SK-N-SH (cell line): ENCODE data around the gene EVX1. TPM values are rescaled to one million over a fixed set of nuclear protein-coding genes. Genes with fewer than 3 reads are reported as not detected.

Source experiments
- CTCF ChIA-PET: fragments of 300-600, 350-600 bp; formaldehyde crosslinking; extraction: SDS; loops from one replicate; lab custom pipeline; 2021; lab: Yijun Ruan, JAX
- POLR2A ChIA-PET: fragments of 350-600 bp; sonication (Branson Sonifier 250); formaldehyde crosslinking; extraction: SDS; loops from one replicate; lab custom pipeline; 2020; ENCODE audit warnings: antibody characterized with exemption, inconsistent platforms; lab: Yijun Ruan, JAX
- DNase-seq: peaks from one replicate; pipeline ENCODE4 v3.0.0; 2012
- H2AFZ ChIP-seq: fragments of 200-600 bp; sonication (generic); 2 replicates; pipeline ENCODE4 v1.8.1; 2016; ENCODE audit warnings: antibody characterized with exemption, mild to moderate bottlenecking, low read depth
- H3F3A ChIP-seq: fragments of 200-600 bp; sonication (generic); replicated peaks from 2 replicates; pipeline ENCODE3; 2016; ENCODE audit warnings: antibody characterized with exemption, mild to moderate bottlenecking; ENCODE audit not compliant: insufficient read depth
- H3K27ac ChIP-seq, 2 experiments: fragments of 200-500 bp in 1 of 2; fragments of 200-600 bp in 1 of 2; sonication (Bioruptor generic) in 1 of 2; sonication (generic), shearing (Covaris generic) in 1 of 2; 2 replicates each; pipeline versions ENCODE4 v1.5.1 to v1.6.1; 2014 to 2016; ENCODE audit warnings: low read depth in 2 of 2, inconsistent platforms in 1 of 2, low read length in 1 of 2, mild to moderate bottlenecking in 1 of 2, mixed read lengths in 1 of 2
- H3K27me3 ChIP-seq: fragments of 200-600 bp; sonication (generic), shearing (Covaris generic); 2 replicates; pipeline ENCODE4 v1.6.1; 2016; ENCODE audit warnings: mixed run types; ENCODE audit not compliant: insufficient read depth
- H3K36me3 ChIP-seq, 2 experiments: fragments of 200-500 bp in 1 of 2; fragments of 200-600 bp in 1 of 2; sonication (Bioruptor generic) in 1 of 2; sonication (generic) in 1 of 2; replicated peaks in 1 of 2; 2 replicates each; pipeline versions ENCODE3 to v1.5.1; 2014 to 2016; ENCODE audit warnings: low read length in 1 of 2, mild to moderate bottlenecking in 1 of 2; ENCODE audit not compliant: insufficient read depth in 2 of 2, control insufficient read depth in 1 of 2
- H3K4me1 ChIP-seq, 2 experiments: fragments of 200-500 bp in 1 of 2; fragments of 200-600 bp in 1 of 2; sonication (Bioruptor generic) in 1 of 2; sonication (generic), shearing (Covaris generic) in 1 of 2; 2 replicates each; pipeline versions ENCODE4 v1.5.1 to v1.6.1; 2014 to 2016; ENCODE audit warnings: low read depth in 1 of 2, low read length in 1 of 2, mixed run types in 1 of 2; ENCODE audit not compliant: insufficient read depth in 2 of 2, control insufficient read depth in 1 of 2
- H3K4me2 ChIP-seq: fragments of 200-600 bp; sonication (generic), shearing (Covaris generic); 2 replicates; pipeline ENCODE4 v1.6.1; 2017; ENCODE audit warnings: mixed run types
- H3K4me3 ChIP-seq, 2 experiments: fragments of 200-500 bp in 1 of 2; fragments of 200-600 bp in 1 of 2; sonication (Bioruptor generic) in 1 of 2; sonication (generic), shearing (Covaris generic) in 1 of 2; 2 replicates each; pipeline versions ENCODE4 v1.5.1 to v1.8.1; 2014 to 2016; ENCODE audit warnings: low read depth in 2 of 2, inconsistent platforms in 1 of 2, low read length in 1 of 2, mild to moderate bottlenecking in 1 of 2, mixed read lengths in 1 of 2, moderate library complexity in 1 of 2
- H3K79me2 ChIP-seq: fragments of 200-600 bp; sonication (generic); 2 replicates; pipeline ENCODE4 v1.8.1; 2017; ENCODE audit warnings: mild to moderate bottlenecking; ENCODE audit not compliant: insufficient read depth
- H3K9ac ChIP-seq: fragments of 200-600 bp; sonication (generic); 2 replicates; pipeline ENCODE4 v1.6.1; 2017; ENCODE audit warnings: mixed run types
- H3K9me2 ChIP-seq: fragments of 200-600 bp; sonication (generic); 2 replicates; pipeline ENCODE4 v1.6.1; 2017; ENCODE audit warnings: mixed run types
- H3K9me3 ChIP-seq: fragments of 200-600 bp; sonication (generic); 2 replicates; pipeline ENCODE4 v1.6.1; 2017; ENCODE audit warnings: mixed run types, mild to moderate bottlenecking, moderate library complexity
- H4K20me1 ChIP-seq: fragments of 200-600 bp; sonication (generic); 2 replicates; pipeline ENCODE4 v1.6.1; 2017; ENCODE audit warnings: mild to moderate bottlenecking, mixed run types; ENCODE audit not compliant: insufficient read depth
- EZH2phosphoT487 ChIP-seq: fragments of 200-600 bp; sonication (generic); IDR thresholded peaks from 2 replicates; pipeline ENCODE4 v1.6.1; 2017; ENCODE audit warnings: low read depth, mixed run types, mild to moderate bottlenecking, antibody characterized with exemption, moderate library complexity, borderline replicate concordance
- JUND ChIP-seq: IDR thresholded peaks from 2 replicates; pipeline ENCODE4 v1.4.0; 2012
- MAX ChIP-seq: IDR thresholded peaks from 2 replicates; pipeline ENCODE4 v1.4.0; 2012; ENCODE audit warnings: low read depth
- MXI1 ChIP-seq: IDR thresholded peaks from 2 replicates; pipeline ENCODE4 v1.6.1; 2012; ENCODE audit warnings: mild to moderate bottlenecking, low read depth, low read length, improper control_type of control experiment
- NRF1 ChIP-seq: IDR thresholded peaks from 2 replicates; pipeline ENCODE4 v1.6.1; 2012; ENCODE audit warnings: low read depth, mild to moderate bottlenecking, low read length
- RAD21 ChIP-seq: IDR thresholded peaks from 2 replicates; pipeline ENCODE4 v1.6.1; 2012; ENCODE audit warnings: mild to moderate bottlenecking, low read length
- RCOR1 ChIP-seq: fragments of 150-350 bp; IDR thresholded peaks from 2 replicates; pipeline ENCODE4 v1.6.1; 2017; ENCODE audit warnings: antibody characterized with exemption, low read length
- TCF12 ChIP-seq: IDR thresholded peaks from 2 replicates; pipeline ENCODE4 v1.4.0; 2012
- USF1 ChIP-seq: IDR thresholded peaks from 2 replicates; pipeline ENCODE4 v1.4.0; 2012; ENCODE audit warnings: low read depth, borderline replicate concordance
- WGBS: methylation state at CpG from one replicate; pipeline ENCODE4 v1.1.6; 2017; ENCODE audit warnings: low lambda C conversion rate; 5-methylcytosine and 5-hydroxymethylcytosine counted together
- polyA plus RNA-seq, 3 experiments: library from polyadenylated mRNA; depleted of rRNA; stranded (reverse); fragments of >200 nt; gene quantifications; 2 replicates each; pipeline ENCODE4 v1.2.3, GENCODE V29; 2012

EVX1 gene
- polyA plus RNA-seq, 1 of the 3 experiments (the other 2 are of a cell fraction): not detected

GRCh38 chr7:27277628-27278027 is 35.0 kb downstream of the EVX1 start:
- no peaks in the 10 kb centered on the region for H4K20me1 ChIP-seq
- whole genome bisulfite sequencing: 2% methylated on average over 2 of the region's 2 CpGs
- no peaks in the 10 kb centered on the region for H3K4me1 ChIP-seq
- no peak overlapping the region for H3K4me3 ChIP-seq
- H3K9me3 ChIP-seq: no peaks in the 10 kb centered on the region
- no peak overlapping the region for H3K27ac ChIP-seq
- no peaks in the 10 kb centered on the region for H3F3A ChIP-seq
- no peak overlapping the region for H2AFZ ChIP-seq
- H3K9me2 ChIP-seq: no peaks in the 10 kb centered on the region
- ChIA-PET CTCF (no interaction called here), POLR2A (no interaction called here)
- DNase-seq: no peak
- no peaks in the 10 kb centered on the region for H3K79me2 ChIP-seq
- no peaks in the 10 kb centered on the region for H3K36me3 ChIP-seq
- no peak overlapping the region for H3K4me2 ChIP-seq
- no peak overlapping the region for H3K9ac ChIP-seq
- H3K27me3 ChIP-seq: peaks cover 18% of the 10 kb centered on the region
- no peak for TF ChIP-seq EZH2phosphoT487

- no peaks in the 10 kb centered on the region for H3K4me1 ChIP-seq
- no peak overlapping the region for H3K9ac ChIP-seq
- H3K4me2 ChIP-seq: no peak overlapping the region
- 9% methylated on average over 3 of the region's 3 CpGs for WGBS
- CTCF ChIA-PET: no interaction called here
- H3K36me3 ChIP-seq: no peaks in the 10 kb centered on the region
- H3F3A ChIP-seq: no peaks in the 10 kb centered on the region
- H3K27ac ChIP-seq: no peak overlapping the region
- H3K9me2 ChIP-seq: no peaks in the 10 kb centered on the region
- H2AFZ ChIP-seq: no peak overlapping the region
- H3K9me3 ChIP-seq: no peaks in the 10 kb centered on the region
- H4K20me1 ChIP-seq: no peaks in the 10 kb centered on the region
- no peaks in the 10 kb centered on the region for H3K79me2 ChIP-seq
- POLR2A ChIA-PET: no interaction called here
- no peak for DNase-seq
- H3K4me3 ChIP-seq: no peak overlapping the region
- H3K27me3 ChIP-seq: peaks cover 23% of the 10 kb centered on the region
- TF ChIP-seq RCOR1: no peak
- TF ChIP-seq RAD21: no peak
- no peak for TF ChIP-seq MAX
- TF ChIP-seq JUND: no peak
Measured at GRCh38 chr7:27283558-27283957, 41.0 kb downstream of the EVX1 start.

- Histone ChIP-seq H3K9me3 (no peaks in the 10 kb centered on the region), H2AFZ (no peak overlapping the region), H4K20me1 (no peaks in the 10 kb centered on the region), H3F3A (no peaks in the 10 kb centered on the region), H3K36me3 (no peaks in the 10 kb centered on the region), H3K4me2 (no peak overlapping the region), H3K27me3 (peaks cover 15% of the 10 kb centered on the region; the same call in 1 of the 2 replicates), H3K4me3 (no peak overlapping the region), H3K9me2 (no peaks in the 10 kb centered on the region), H3K9ac (no peak overlapping the region), H3K27ac (no peak overlapping the region), H3K4me1 (no peaks in the 10 kb centered on the region), H3K79me2 (no peaks in the 10 kb centered on the region)
- WGBS: 4% methylated on average over 2 of the region's 2 CpGs
- CTCF ChIA-PET: no interaction called here
- TF ChIP-seq TCF12 (no peak), USF1 (no peak), MXI1 (no peak), NRF1 (no peak)
- POLR2A ChIA-PET: no interaction called here
- no peak for DNase-seq
Measured at GRCh38 chr7:27295236-27295635, 52.6 kb downstream of the EVX1 start.
